AG20443 (cell line): ENCODE results near the gene HDGFL1.

Experiments used
- DNase-seq: peaks from one replicate; pipeline ENCODE4 v3.0.0; 2012; ENCODE audit warnings: low spot score, mixed read lengths

HDGFL1 gene

DNA sequence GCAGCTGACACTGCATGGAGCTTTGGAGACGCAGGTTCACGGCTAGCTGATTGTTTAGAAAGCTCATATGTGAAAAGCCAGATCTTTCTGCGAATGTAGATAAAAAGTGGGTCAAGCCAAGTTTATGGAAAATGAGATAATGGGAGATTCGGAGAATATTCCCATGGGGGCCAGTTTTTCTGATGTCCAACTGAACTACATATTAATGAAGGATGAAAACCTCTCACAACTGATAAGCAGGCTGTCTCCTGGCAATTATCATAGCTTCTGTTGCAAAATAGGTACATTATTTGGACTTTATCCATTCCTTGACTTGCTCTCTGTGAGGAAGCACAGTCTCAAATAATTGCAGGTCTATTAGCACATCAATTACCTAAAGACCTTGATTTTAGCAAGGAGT lies 21.1 kb downstream of the HDGFL1 start:
- DNase-seq = no peak

GRCh38 chr6:22593895-22594294 lies 24.5 kb downstream of the HDGFL1 start:
- no peak for DNase-seq

DNA sequence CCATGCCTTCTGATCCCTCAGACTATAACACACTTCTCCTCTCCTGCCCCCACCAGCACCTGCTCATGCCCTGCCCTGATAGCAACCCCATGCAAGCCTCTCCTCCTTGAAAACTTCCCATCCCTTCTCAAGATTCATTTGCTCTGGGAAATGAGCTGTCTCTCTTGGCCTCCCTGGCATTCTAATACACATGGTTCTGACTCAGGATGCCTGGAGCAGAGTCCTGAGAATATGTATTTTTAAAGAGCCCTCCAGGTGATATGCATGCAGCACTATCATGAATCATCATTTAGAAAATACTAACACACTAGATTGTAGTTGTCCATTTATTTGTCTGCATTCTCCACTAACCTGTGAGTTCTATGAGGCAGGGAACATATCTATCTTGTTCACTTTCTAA lies 26.6 kb downstream of the HDGFL1 start:
- DNase-seq = no peak

DNA sequence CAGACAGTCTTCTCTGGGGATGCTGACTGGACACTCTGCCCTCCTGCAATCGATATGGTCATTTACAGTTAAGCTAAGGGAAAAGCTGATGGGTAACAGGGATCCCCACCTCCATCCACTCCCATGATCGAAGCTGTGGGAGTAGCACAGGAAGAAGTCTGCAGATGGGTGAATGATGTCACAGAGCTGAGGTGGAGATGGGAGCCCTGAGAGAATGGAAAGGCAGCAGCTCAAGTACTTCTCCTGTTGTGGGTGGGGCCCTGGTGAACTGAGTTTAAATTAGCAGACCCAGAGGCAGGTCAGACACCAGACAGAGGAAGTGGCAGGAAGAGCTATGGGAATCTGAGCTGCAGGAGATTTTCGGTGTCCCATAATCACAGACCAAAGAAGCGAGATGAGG lies 29.0 kb downstream of the HDGFL1 start:
- DNase-seq = no peak

- no peak for DNase-seq
Measured at GRCh38 chr6:22600059-22600458, 30.7 kb downstream of the HDGFL1 start.

DNA sequence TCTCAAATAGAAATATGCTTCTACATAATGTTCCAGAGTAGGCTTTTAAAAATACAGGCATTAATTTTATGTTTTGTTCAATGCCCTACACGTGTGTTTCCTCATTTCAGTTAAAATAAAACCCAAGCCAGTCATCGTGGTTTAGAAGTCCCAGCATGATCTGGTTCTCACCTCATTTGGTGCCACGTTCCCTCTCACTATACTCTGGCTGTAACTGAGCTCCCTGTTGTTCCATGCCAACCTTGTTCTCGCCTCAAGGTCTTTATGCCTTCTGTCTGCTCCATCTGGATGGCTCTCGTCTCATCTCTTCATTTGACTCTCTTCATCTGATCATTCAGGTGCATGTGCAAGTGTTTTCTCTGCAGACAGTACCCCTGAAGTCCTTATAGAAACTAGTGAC lies 32.6 kb downstream of the HDGFL1 start:
- DNase-seq = no peak

- no peak for DNase-seq
Measured at GRCh38 chr6:22605736-22606135, 36.4 kb downstream of the HDGFL1 start.

- no peak for DNase-seq
Measured at GRCh38 chr6:22610127-22610526, 40.8 kb downstream of the HDGFL1 start.

- DNase-seq = no peak
Measured at GRCh38 chr6:22612236-22612635, 42.9 kb downstream of the HDGFL1 start.

- DNase-seq = no peak
Measured at GRCh38 chr6:22613051-22613450, 43.7 kb downstream of the HDGFL1 start.

- DNase-seq = peak; percentile 30
Measured at GRCh38 chr6:22613695-22614094, 44.3 kb downstream of the HDGFL1 start.

DNA sequence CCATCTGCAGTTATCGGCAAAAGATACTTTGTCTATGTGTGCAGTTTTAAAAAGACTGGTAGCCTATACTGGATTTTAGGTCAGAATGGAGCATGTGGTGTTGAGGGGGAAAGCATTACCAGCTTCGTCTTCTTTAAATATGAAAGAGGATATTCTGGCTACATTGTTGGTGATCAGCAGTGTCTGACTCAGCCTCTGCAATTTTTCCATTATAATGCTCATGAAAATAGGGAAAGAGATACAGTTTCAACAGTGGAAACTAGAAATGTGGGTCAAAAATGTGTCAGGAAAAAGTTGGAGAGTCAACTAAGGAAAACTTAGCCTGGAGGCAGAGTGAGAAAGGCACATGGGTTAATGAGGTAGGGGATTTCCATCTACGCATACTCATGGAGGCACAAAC lies 45.2 kb downstream of the HDGFL1 start:
- no peak for DNase-seq

- DNase-seq = no peak
Measured at GRCh38 chr6:22621028-22621427, 51.7 kb downstream of the HDGFL1 start.
